Stimulated activated CD4-positive, alpha-beta T cell treated with anti-CD3 and anti-CD28 coated beads, Interleukin-4, amount 100 ng/mL, for 48 hours (primary cell): ENCODE data around the gene FSD1L.

Experiments used
- DNase-seq, 2 donors: peaks; one replicate each; pipeline ENCODE4 v3.0.0-alpha.2; 2020; ENCODE audit warnings: low read depth in 2 of 2

The FSD1L gene

GRCh38 chr9:105435453-105435852, 12.4 kb upstream of the FSD1L start:
- no peak for DNase-seq

GRCh38 chr9:105436783-105437182, 11.1 kb upstream of the FSD1L start:
- no peak for DNase-seq

- no peak for DNase-seq
Measured at GRCh38 chr9:105437704-105438103, 10.1 kb upstream of the FSD1L start.

GRCh38 chr9:105438141-105438806, 9.6 kb upstream of the FSD1L start:
- DNase-seq = no peak

- DNase-seq = no peak
Measured at GRCh38 chr9:105439428-105439827, 8.4 kb upstream of the FSD1L start.

GRCh38 chr9:105441616-105442160, 6.1 kb upstream of the FSD1L start:
- no peak for DNase-seq

GRCh38 chr9:105443121-105443520, 4.7 kb upstream of the FSD1L start:
- DNase-seq = no peak

- no peak for DNase-seq
Measured at GRCh38 chr9:105444130-105444529, 3.7 kb upstream of the FSD1L start.

GRCh38 chr9:105445203-105445881, 2.5 kb upstream of the FSD1L start:
- DNase-seq = no peak

- no peak for DNase-seq
Measured at GRCh38 chr9:105447386-105447813, 434 bp upstream of the FSD1L start.

- no peak for DNase-seq
Measured at GRCh38 chr9:105449081-105449480, 1.2 kb downstream of the FSD1L start.

GRCh38 chr9:105452185-105452584, 4.4 kb downstream of the FSD1L start:
- no peak for DNase-seq

- DNase-seq = no peak
Measured at GRCh38 chr9:105455836-105456475, 8.1 kb downstream of the FSD1L start.

- DNase-seq = no peak
Measured at GRCh38 chr9:105457560-105458294, 9.9 kb downstream of the FSD1L start.

- no peak for DNase-seq
Measured at GRCh38 chr9:105458404-105458803, 10.6 kb downstream of the FSD1L start.

GRCh38 chr9:105459336-105459735, 11.5 kb downstream of the FSD1L start:
- DNase-seq = no peak

- DNase-seq = no peak
Measured at GRCh38 chr9:105466898-105467455, 19.1 kb downstream of the FSD1L start.

- no peak for DNase-seq
Measured at GRCh38 chr9:105468875-105469274, 21.0 kb downstream of the FSD1L start.

- no peak for DNase-seq
Measured at GRCh38 chr9:105473221-105473620, 25.4 kb downstream of the FSD1L start.

- no peak for DNase-seq
Measured at GRCh38 chr9:105475302-105475701, 27.5 kb downstream of the FSD1L start.

GRCh38 chr9:105479846-105480245, 32.0 kb downstream of the FSD1L start:
- DNase-seq = no peak

- no peak for DNase-seq
Measured at GRCh38 chr9:105483618-105484017, 35.8 kb downstream of the FSD1L start.
